ENCODE results near the gene LRRC7. TPM values are rescaled to one million over a fixed set of nuclear protein-coding genes. Genes with fewer than 3 reads are reported as not detected.
A peak's percentile ranks its signal among the peaks of the same experiment; 100 is the strongest.

LRRC7 gene
- polyA plus RNA-seq, 1 of the 3 experiments (the other 2 are of a cell fraction), result 0.02 TPM

GRCh38 chr1:69706473-69706872 lies 138.8 kb downstream of the LRRC7 start (continued):
- TF ChIP-seq POLR2AphosphoS5 (IDR thresholded peaks at IDR 0.05; ENCODE audit: low read depth, low read length) (no peak), CTCF (IDR thresholded peaks at IDR 0.05) (no peak), TAF1 (IDR thresholded peaks at IDR 0.05; ENCODE audit: borderline replicate concordance, low read depth, low read length) (no peak), FOXM1 (IDR thresholded peaks at IDR 0.05; ENCODE audit: low read depth) (no peak), FOSL2 (IDR thresholded peaks at IDR 0.05; ENCODE audit: borderline replicate concordance, low read depth) (no peak), RXRA (IDR thresholded peaks at IDR 0.05; ENCODE audit: borderline replicate concordance, low read depth) (no peak), REST (IDR thresholded peaks at IDR 0.05; ENCODE audit: low read depth, low read length) (no peak), TCF12 (IDR thresholded peaks at IDR 0.05) (0 out of 2 replicates have a peak, but pooled peaks have one; percentile 4), SMC3 (IDR thresholded peaks at IDR 0.05; ENCODE audit: low read depth, low read length) (no peak), MXI1 (IDR thresholded peaks at IDR 0.05; ENCODE audit: low read depth, low read length) (0 out of 2 replicates have a peak, but pooled peaks have one; percentile 30), RCOR1 (IDR thresholded peaks at IDR 0.05; ENCODE audit: low read length) (peak; percentile 99), GATA2 (CRISPR knock-in tag; IDR thresholded peaks at IDR 0.05) (peak; percentile 80), TEAD4 (IDR thresholded peaks at IDR 0.05; ENCODE audit: borderline replicate concordance, insufficient read depth) (no peak), CHD2 (IDR thresholded peaks at IDR 0.05; ENCODE audit: low read length, partially characterized antibody) (peak; percentile 71), NFIC (IDR thresholded peaks at IDR 0.05; ENCODE audit: borderline replicate concordance) (no peak)
- TF ChIP-seq, protein P1, sequence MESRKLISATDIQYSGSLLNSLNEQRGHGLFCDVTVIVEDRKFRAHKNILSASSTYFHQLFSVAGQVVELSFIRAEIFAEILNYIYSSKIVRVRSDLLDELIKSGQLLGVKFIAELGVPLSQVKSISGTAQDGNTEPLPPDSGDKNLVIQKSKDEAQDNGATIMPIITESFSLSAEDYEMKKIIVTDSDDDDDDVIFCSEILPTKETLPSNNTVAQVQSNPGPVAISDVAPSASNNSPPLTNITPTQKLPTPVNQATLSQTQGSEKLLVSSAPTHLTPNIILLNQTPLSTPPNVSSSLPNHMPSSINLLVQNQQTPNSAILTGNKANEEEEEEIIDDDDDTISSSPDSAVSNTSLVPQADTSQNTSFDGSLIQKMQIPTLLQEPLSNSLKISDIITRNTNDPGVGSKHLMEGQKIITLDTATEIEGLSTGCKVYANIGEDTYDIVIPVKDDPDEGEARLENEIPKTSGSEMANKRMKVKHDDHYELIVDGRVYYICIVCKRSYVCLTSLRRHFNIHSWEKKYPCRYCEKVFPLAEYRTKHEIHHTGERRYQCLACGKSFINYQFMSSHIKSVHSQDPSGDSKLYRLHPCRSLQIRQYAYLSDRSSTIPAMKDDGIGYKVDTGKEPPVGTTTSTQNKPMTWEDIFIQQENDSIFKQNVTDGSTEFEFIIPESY (IDR thresholded peaks at IDR 0.05; ENCODE audit: borderline replicate concordance, low read depth), result no peak
- TF ChIP-seq, protein P2, sequence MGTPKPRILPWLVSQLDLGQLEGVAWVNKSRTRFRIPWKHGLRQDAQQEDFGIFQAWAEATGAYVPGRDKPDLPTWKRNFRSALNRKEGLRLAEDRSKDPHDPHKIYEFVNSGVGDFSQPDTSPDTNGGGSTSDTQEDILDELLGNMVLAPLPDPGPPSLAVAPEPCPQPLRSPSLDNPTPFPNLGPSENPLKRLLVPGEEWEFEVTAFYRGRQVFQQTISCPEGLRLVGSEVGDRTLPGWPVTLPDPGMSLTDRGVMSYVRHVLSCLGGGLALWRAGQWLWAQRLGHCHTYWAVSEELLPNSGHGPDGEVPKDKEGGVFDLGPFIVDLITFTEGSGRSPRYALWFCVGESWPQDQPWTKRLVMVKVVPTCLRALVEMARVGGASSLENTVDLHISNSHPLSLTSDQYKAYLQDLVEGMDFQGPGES (IDR thresholded peaks at IDR 0.05; ENCODE audit: low read depth, low read length), result no peak
- TF ChIP-seq, protein P3, sequence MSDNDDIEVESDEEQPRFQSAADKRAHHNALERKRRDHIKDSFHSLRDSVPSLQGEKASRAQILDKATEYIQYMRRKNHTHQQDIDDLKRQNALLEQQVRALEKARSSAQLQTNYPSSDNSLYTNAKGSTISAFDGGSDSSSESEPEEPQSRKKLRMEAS (IDR thresholded peaks at IDR 0.05; ENCODE audit: low read depth), result no peak

All from SK-N-SH (cell line).